HFF-Myc (cell line): Measurements from ENCODE around the gene USP40.

Experiments
- DNase-seq: peaks from one replicate; pipeline ENCODE4 v3.0.0-alpha.2; 2011; ENCODE audit warnings: low read depth; ENCODE audit errors: extremely low read depth
- H3K4me3 ChIP-seq: replicated peaks from 2 replicates; pipeline ENCODE4 v1.5.1; 2011; ENCODE audit warnings: low read depth, mild to moderate bottlenecking, control low read depth, low read length
- CTCF ChIP-seq: IDR thresholded peaks from 2 replicates; pipeline ENCODE4 v1.5.1; 2012; ENCODE audit warnings: mild to moderate bottlenecking, low read depth, low read length, control low read depth; ENCODE audit errors: missing control alignments

The USP40 gene

GRCh38 chr2:233476063-233476410, 90.5 kb downstream of the USP40 start:
- no peak for DNase-seq
- no peak overlapping the region for H3K4me3 ChIP-seq
- TF ChIP-seq CTCF, result no peak

- H3K4me3 ChIP-seq, result no peak overlapping the region
- TF ChIP-seq CTCF, result no peak
- no peak for DNase-seq
These were observed 92.0 kb downstream of the USP40 start for GRCh38 chr2:233474308-233475160.

- H3K4me3 ChIP-seq, result no peak overlapping the region
- no peak for TF ChIP-seq CTCF
- no peak for DNase-seq
These were observed 92.7 kb downstream of the USP40 start for GRCh38 chr2:233473878-233474277.

- no peak for TF ChIP-seq CTCF
- DNase-seq, result no peak
- no peak overlapping the region for H3K4me3 ChIP-seq
These were observed 93.2 kb downstream of the USP40 start for GRCh38 chr2:233473386-233473791.

- TF ChIP-seq CTCF, result no peak
- no peak for DNase-seq
- no peak overlapping the region for H3K4me3 ChIP-seq
These were observed 95.1 kb downstream of the USP40 start for GRCh38 chr2:233471291-233472035.

- no peak overlapping the region for H3K4me3 ChIP-seq
- no peak for DNase-seq
- TF ChIP-seq CTCF, result no peak
These were observed 95.7 kb downstream of the USP40 start for GRCh38 chr2:233470839-233471238.
